HPDE6-E6E7 (cell line): ENCODE results near the gene ASB12.

ENCODE experiments used
- DNase-seq: peaks from one replicate; pipeline ENCODE4 v3.0.0; 2011; ENCODE audit warnings: missing footprints; ENCODE audit errors: extremely low spot score

Gene ASB12

GRCh38 chrX:64186974-64187761 lies 43.2 kb downstream of the ASB12 start:
- no peak for DNase-seq

GRCh38 chrX:64184396-64184795 lies 46.0 kb downstream of the ASB12 start:
- no peak for DNase-seq

- DNase-seq: no peak
These were observed 48.2 kb downstream of the ASB12 start for GRCh38 chrX:64182208-64182607.

GRCh38 chrX:64176876-64177275 lies 53.5 kb downstream of the ASB12 start:
- DNase-seq: no peak
